ENCODE results near the gene REM2.
"Not testable (repeated sequence)": the region's sequence is repeated elsewhere in the genome, so short reads cannot be mapped to it uniquely, and the experiment has no call there.

Gene REM2

GRCh38 chr14:22898302-22899090 lies 15.5 kb downstream of the REM2 start:
- DNase-seq, result no peak

DNA sequence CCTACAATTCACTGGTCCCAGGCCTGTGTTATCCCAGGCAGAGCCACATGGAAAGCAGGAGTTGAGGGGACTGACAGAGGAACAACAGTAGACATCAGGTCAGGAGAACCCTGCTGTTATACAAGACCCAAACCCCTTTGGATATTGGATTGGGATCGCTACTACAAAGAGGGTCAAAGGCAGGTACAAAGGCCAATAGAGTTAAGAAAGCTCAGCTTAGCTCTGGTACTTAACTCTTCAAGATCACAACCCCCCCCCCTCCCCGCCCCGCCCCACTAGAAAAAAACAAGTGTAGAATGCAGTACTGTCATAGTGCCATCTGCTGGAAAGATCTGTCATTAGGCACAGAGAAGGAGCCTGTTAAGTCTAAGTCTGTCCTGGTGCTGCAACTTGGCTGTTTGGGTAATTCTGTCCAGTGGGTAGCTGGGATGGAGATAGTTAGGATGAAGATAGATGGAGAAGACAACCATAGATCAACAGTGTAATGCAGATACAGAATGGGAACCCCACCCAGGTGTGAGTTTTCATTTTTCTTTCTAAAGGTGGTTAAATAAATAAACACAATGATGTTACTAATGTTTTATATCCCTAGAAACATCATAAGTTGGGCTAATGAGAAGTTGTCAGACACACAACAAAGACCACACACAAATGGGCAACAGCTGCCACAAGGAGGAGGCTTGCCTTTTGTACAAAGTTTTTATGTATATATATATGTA lies 17.2 kb downstream of the REM2 start:
- DNase-seq, result peak; percentile 27

- DNase-seq, result no peak
Observed at GRCh38 chr14:22901799-22902198, 18.8 kb downstream of the REM2 start.

DNA sequence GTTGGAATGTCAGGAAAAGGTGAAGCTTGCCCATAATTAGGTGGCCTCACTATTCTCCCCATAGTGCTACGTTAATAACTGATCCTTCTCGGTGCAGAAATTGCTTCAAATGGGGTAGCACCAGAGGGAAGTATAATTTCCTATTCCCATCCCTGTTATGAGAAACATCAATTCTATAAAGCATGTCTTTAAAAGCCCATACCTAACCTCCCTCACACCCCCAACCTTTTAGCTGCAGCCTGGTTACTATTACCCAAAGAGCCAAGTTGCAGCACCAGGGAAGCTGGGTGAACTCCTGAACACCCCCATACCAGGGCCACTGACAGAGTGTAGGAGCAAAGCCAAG lies 20.7 kb downstream of the REM2 start:
- DNase-seq, result no peak

- DNase-seq, result no peak
Observed at GRCh38 chr14:22905627-22906026, 22.6 kb downstream of the REM2 start.

DNA sequence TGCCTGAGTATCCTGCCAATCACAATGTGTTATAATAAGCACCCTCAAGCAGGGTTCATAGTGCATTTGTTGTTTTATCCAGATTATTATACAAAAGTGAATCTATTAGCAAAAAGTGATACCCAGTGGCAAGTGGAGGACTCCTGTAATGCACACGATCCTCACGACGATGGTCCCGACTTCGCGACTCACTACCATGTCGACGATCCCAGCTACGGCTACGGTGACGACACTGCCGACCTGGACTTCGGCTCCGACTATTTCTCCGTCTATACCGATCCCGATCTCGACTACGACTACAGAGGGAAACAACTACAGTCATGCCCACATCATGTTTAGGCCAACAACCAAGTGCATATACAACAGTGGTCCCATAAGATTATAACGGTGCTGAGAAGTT lies 23.1 kb downstream of the REM2 start:
- no peak for DNase-seq

DNA sequence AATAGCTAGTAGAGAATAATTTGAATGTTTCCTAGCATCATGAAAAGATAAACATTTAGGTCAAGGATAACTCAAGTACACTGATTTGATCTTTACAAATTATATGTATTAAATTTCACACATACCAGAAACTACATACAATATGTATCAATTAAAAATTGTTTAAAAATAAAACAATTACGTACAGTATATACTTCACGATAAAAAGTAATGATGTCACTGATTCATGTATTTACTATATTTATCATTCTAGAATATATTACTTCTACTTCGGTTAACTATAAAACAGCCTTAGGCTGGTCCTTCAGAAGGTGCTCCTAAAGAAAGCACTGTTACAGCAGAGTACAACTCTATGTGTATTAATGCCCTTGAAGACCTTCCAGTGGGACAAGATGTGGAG lies 24.4 kb downstream of the REM2 start:
- no peak for DNase-seq

DNA sequence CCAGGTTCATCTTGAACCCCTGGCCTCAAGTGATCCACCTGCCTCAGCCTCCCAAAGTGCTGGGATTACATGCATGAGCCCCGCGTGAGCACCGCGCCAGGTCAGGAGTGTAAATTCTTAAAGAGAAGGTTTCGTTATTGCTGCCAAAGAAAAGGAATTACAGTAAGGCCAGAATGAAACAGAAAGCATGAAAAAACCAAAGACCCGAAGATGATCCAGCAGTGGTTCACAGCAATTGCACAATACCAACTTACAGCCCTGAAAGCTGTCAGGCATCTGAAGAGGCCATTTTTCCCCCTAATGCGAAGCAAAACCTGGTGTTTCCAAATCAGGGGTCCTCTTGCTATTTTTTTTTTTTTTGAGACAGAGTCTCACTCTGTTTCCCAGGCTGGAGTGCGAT lies 25.6 kb downstream of the REM2 start:
- no peak for DNase-seq

DNA sequence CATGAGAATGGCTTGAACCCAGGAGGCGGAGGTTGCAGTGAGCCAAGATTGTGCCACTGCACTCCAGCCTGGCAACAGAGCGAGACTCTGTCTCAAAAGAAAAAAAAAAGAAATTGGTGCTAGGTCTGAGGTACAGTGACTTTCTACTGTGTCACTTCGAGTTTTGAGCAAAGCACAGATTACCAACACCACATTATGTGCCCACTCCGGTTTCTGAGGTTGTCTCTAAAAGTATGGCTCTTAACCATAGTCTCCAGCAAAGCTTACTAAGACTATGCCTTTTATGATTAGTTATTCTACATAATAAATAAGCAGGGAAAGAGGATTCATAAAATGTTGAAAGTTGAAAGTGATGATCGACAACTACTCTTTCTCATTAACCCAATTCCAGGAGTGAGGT lies 27.9 kb downstream of the REM2 start:
- DNase-seq, result no peak

DNA sequence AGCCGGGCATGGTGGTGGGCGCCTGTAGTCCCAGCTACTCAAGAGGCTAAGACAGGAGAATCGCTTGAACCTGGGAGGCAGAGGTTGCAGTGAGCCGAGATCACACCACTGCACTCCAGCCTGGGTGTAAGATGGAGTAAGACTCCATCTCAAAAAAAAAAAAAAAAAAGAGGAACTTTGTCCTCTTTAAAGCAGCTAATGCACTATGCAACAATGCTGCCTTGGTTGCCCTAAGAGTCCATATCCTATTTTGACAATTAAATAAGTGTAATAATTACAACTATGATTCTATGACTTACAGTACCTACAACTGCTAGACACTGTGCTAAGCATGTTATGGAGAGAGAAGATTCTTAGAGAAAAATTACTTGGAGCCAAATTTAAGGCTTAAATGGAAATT lies 31.8 kb downstream of the REM2 start:
- not testable (repeated sequence) for DNase-seq

DNA sequence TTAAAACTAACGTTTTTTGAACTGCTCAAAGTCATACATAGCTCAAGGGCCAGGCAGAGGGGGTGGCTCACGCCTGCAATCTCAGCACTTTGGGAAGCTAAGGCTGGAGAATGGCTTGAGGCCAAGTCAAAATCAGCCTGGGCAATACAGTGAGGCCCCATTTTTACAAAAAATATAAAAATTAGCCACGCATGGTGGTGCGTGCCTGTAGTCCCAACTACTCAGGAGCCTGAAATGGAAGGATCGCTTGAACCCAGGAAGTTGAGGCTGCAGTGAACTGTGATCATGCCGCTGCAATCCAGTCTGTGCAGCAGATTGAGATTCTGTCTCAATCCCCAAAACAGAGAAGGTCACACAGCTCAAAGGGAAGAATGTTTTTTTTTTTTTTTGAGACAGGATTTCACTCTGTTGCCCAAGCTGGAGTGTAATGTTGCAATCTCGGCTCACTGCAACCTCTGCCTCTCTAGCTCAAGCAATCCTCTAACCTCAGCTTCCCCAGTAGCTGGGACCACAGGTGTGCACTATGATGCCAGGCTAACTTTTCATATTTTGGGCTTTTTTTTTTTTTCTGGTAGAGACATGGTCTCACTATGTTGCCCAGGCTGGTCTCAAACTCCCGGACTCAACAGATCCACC lies 33.0 kb downstream of the REM2 start:
- DNase-seq, result no peak

DNA sequence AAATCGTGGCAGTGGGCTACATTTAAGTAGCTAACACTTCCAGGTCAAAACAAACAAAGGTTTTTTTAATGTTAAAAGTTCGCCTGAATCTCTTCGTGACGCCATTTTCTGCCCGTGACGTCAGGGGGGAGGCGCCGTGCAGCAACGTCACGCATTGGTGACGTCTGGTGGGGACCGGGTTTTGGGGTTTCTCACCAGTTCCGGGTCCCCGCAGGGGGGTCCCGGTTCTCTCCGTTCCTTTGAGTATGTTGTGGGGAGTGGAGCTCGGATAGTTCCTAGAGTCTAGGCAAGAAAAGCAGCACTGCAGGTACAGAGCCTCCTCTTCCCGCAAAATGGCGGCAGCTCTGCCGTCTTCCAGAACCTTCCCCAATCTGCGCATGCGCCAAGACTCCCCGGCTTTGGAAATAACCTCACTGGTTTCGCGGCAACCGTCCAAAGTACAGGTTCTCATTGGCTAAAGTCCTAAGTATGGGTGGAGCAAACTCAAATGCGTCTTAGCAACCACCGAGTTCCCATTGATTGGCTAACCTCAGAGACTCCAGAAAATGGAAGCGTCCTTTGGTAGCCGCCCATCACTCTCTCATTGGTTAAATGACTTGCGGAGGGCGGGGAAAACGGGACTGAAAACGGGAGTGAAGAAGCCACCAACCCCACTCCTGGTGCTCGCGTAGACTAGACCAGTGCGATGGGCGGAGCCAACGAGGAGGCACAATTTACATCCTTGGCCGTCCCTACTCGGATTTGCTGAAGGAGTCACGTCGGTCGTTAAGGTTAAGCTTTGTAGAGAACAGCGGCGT lies 36.0 kb downstream of the REM2 start, which contains the start of gene RBM23:
RBM23 (minus strand) TSS at position 346 of the 797 bp plus-strand sequence.
- peak; percentile 100 for DNase-seq

DNA sequence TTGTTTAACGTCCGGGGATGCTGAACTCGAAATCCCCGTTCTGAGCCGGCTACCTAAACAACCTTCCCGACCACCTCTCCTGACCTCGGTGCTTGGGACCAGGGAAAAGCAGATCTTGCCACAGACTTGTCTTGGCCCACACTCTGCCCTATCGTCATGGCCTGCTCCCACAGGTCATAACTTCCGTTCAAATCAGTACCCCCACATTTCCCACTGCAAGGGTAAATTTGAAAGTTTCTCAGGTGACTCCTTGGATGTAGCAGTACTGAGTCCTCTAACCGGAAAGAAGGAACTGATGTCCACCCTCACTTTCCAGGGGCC lies 36.5 kb downstream of the REM2 start:
- no peak for DNase-seq

- DNase-seq, result no peak
Observed at GRCh38 chr14:22920697-22921096, 37.7 kb downstream of the REM2 start.

DNA sequence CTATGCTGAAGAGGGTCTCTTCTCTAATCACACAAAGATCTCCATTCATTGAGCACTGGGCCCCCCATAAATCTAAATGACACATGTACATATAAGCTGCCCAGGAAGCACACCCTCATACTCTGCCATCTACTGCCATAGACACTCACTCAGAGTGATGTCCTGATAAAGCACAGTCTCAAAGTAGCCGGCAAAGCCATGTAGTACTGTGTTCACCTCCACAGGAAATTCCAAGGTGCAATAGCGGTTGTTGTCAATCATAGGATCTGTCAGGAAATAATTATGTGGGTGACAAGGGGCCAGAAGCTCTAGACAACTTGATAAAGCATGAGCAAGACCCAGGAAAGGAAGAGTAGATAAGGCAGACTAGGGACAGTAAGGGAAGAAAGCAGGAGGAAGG lies 39.3 kb downstream of the REM2 start:
- no peak for DNase-seq

DNA sequence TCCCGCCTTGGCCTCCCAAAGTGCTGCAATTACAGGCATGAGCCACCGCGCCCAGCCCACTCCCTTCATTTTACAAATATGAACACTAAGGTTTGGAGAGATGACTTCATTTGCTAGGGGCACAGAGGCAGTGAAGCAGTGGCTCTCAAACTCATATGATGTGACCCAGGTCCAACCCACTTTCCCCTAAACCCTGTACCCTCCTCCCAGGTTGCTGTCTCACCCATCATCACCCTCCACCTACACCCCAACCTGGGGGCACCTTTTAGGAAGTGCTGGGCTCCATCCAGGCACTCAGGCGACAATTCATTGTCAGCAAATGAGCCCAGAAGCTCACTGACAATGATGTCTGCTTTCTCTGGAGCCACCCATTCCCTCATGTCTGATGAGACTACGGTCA lies 40.7 kb downstream of the REM2 start:
- DNase-seq, result no peak

GRCh38 chr14:22925513-22925912 lies 42.5 kb downstream of the REM2 start:
- DNase-seq, result no peak

DNA sequence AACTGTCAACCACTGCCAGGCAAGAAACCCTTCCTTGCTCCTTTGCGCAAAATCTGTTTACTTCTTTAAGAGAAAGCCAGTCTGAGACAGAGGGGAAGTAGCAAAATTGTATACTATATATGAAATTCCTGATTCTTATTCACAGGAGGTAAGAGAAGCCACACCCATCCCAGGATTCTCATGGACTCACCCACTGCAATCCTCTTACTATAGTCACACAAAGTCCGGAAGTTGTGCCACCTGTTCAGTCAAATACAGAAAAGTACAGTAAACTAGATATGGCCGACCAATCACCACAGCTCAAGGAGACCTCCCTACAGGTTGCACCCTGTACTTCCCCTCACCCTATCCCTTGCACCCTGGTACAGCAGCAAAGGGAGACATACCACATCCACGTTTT lies 43.3 kb downstream of the REM2 start:
- DNase-seq, result no peak

DNA sequence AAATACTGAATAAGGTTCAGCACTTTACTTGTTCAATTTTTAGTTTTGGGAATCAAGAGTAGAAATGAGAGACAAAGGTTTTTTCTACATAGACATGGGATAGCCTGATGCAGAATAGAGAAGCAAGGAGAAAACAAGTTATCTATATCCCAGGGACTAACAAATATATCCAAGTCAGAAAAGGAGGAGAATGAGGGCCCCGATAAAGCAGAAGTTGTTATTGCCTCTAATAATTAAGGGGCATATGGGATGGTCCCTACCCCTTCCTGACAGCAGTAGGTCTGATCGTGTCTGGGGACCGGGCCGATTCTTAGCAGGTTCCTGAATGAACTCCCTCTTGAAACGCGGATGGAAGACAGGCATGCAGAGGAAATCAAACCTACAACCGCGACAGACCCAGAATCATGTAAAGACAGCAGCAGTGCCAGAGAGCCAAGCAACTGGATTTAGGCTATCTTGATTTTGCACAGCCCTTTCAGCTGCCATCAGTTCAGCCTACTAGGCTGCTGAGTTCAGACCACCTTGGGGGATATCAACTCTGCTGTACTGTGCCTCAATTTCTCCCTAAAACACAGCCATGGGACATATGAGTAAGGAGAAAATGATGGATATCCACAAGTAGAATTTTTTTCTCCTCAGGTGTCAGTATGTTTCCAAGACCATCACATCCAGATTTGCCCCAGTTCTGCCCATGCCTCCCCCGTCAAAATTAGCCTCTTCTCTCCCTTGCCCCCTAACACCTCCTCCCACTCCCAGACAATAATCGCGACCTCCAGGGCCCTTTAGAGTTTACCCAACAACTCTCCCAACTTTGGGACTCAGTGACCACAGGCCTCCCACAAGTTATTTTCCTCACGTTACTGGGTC lies 45.4 kb downstream of the REM2 start:
- DNase-seq, result no peak

- peak; percentile 100 for DNase-seq
Observed at GRCh38 chr14:22929104-22929960, 46.3 kb downstream of the REM2 start, which contains the start of gene PRMT5. Gene PRMT5 (minus strand): TSS chr14:22929376. CDS start chr14:22929361, 15 bp downstream.

DNA sequence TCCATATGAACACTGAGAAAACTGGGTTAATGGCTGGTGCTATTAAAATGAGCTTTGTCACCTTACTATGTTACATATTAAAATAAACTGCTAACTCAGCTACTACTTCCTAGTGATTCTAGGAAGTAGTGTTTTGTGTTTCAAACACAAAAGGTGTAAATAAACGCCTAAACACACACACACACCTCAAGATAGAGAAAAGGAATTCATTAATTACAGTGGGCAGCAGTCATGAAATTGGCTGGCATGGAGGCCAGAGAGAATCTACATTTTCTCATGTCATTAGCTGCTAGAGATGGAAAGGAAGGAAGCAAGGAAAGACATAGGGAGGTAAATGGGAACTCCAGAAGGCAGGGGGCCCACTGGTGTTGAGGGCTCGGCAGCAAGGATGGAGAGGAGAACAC lies 46.9 kb downstream of the REM2 start:
- DNase-seq, result no peak
